AG09309 (cell line): ENCODE measurements around the gene GRID1.

Experiments used
- DNase-seq: peaks from one replicate; pipeline ENCODE4 v3.0.0-alpha.2; 2010; ENCODE audit warnings: low read depth
- H3K4me3 ChIP-seq: 2 replicates; pipeline ENCODE4 v1.5.1; 2011; ENCODE audit warnings: mild to moderate bottlenecking, low read depth, low read length, moderate library complexity; ENCODE audit not compliant: control insufficient read depth
- TF ChIP-seq, protein P1 (sequence below): IDR thresholded peaks from 2 replicates; pipeline ENCODE4 v1.5.1; 2011; ENCODE audit warnings: mild to moderate bottlenecking, low read depth, low read length, inconsistent platforms; ENCODE audit not compliant: insufficient read depth, control insufficient read depth; ENCODE audit errors: missing control alignments

Gene GRID1

GRCh38 chr10:86399879-86400704, 33.5 kb upstream of the GRID1 start:
- peak overlapping the region; percentile 89 for H3K4me3 ChIP-seq
- TF ChIP-seq, protein P1, sequence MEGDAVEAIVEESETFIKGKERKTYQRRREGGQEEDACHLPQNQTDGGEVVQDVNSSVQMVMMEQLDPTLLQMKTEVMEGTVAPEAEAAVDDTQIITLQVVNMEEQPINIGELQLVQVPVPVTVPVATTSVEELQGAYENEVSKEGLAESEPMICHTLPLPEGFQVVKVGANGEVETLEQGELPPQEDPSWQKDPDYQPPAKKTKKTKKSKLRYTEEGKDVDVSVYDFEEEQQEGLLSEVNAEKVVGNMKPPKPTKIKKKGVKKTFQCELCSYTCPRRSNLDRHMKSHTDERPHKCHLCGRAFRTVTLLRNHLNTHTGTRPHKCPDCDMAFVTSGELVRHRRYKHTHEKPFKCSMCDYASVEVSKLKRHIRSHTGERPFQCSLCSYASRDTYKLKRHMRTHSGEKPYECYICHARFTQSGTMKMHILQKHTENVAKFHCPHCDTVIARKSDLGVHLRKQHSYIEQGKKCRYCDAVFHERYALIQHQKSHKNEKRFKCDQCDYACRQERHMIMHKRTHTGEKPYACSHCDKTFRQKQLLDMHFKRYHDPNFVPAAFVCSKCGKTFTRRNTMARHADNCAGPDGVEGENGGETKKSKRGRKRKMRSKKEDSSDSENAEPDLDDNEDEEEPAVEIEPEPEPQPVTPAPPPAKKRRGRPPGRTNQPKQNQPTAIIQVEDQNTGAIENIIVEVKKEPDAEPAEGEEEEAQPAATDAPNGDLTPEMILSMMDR = peak; percentile 92
- peak; percentile 73 for DNase-seq

GRCh38 chr10:86399514-86399878, 32.9 kb upstream of the GRID1 start:
- TF ChIP-seq, protein P1 = no peak
- no peak for DNase-seq
- H3K4me3 ChIP-seq = no peak overlapping the region

GRCh38 chr10:86397120-86397519, 30.5 kb upstream of the GRID1 start:
- no peak for DNase-seq
- TF ChIP-seq, protein P1 = no peak

DNA sequence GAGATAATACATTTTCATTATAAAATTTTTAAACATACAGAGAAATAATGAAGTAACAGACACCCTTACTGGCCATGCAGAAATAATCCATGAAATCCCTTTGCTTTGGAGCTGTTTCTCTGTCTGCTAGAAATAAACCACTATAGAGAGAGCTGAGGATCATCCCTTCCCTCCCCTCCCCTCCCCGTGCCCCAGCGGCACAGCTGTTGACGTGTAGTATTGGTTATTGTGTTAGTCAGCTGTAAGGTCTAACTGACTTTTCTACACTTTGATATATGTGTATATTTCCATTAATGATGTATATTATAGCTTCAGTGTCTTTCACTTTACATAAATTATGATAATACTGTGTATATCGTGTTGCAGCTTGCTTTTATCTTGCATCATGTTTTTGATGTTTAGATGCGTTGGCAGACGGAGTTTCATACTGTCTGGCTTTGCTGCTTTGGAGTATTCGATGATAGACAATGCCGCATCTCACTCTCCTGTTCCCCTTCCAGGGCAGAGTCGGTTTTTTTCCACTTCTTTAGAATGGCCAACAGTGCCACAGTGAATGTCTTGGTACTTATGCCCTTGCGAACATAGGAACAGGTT, 27.4 kb upstream of the GRID1 start:
- DNase-seq = no peak
- TF ChIP-seq, protein P1 = no peak
- no peak overlapping the region for H3K4me3 ChIP-seq

More at GRCh38 chr10:86397120-86397519, 30.5 kb upstream of the GRID1 start:
- no peak overlapping the region for H3K4me3 ChIP-seq

GRCh38 chr10:86393362-86393761, 26.8 kb upstream of the GRID1 start:
- TF ChIP-seq, protein P1 = no peak
- no peak overlapping the region for H3K4me3 ChIP-seq
- DNase-seq = no peak

GRCh38 chr10:86392723-86393094, 26.1 kb upstream of the GRID1 start:
- no peak overlapping the region for H3K4me3 ChIP-seq
- TF ChIP-seq, protein P1 = no peak
- no peak for DNase-seq
